ENCODE data around the gene NAT8L. TPM values are rescaled to one million over a fixed set of nuclear protein-coding genes. Genes with fewer than 3 reads are reported as not detected.

The NAT8L gene
- polyA plus RNA-seq, 3 donors, result 0.01 TPM; not detected in 2

DNA sequence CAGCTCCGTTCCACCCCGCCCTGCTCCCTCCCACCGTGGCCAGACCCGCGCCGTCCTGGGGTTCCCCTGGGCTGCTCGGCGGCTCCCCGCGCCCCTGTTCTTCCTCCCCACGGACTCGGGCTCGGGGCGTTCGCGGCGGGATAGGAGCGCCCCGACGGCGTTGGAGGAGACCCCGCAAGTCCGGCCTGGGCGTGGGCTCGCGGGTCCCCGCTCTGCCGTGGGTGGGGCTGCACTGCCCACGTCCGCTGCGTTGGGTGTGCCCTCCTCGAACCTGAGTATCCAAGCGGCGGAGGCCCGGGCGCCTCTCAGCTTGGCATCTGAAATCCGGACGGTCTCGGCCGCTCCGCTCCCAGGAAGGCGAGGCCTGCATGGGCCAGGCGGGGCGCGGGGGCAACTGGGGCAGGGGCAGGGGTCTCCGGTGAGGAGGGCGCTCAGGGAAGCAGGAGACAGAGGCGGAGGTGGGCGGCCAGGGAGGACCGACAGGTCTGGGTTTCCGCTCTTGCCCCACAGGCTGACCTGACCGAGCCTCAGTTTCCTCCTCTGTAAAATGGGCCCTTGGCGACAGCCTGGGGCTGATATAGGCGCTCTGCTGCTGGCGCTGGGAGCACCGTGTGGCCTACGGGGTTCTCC, 12.0 kb upstream of the NAT8L start:
- Histone ChIP-seq H3K4me3 (replicated peaks in 1 of 3; ENCODE audit: low read depth in 2 of 3, low read length in 3 of 3) (no peak overlapping the region), H3K9me3 (replicated peaks in 1 of 2; ENCODE audit: control insufficient read depth in 1 of 2, insufficient read depth in 1 of 2, low read length in 2 of 2) (peaks cover 3 to 5% of the 10 kb centered on the region in 2 donors), H3K4me1 (ENCODE audit: control insufficient read depth in 1 of 2, insufficient read depth in 2 of 2, low read length in 2 of 2) (peaks cover 7 to 10% of the 10 kb centered on the region in 2 donors), H3K36me3 (replicated peaks in 1 of 2; ENCODE audit: control insufficient read depth in 1 of 2, insufficient read depth in 2 of 2, low read length in 2 of 2) (peaks cover 0 to 3% of the 10 kb centered on the region in 2 donors), H3K27ac (ENCODE audit: low read depth in 1 of 2, low read length in 2 of 2) (no peak overlapping the region), H3K79me2 (ENCODE audit: insufficient read depth, low read length) (no peaks in the 10 kb centered on the region), H3K9ac (ENCODE audit: insufficient read depth, low read length, poor library complexity, severe bottlenecking) (no peak overlapping the region), H2AFZ (ENCODE audit: insufficient read depth, low read depth, low read length, poor library complexity, severe bottlenecking) (no peak overlapping the region), H3K4me2 (replicated peaks; ENCODE audit: extremely low read depth, low read length, poor library complexity, severe bottlenecking) (no peak overlapping the region), H3K27me3 (ENCODE audit: control insufficient read depth in 2 of 2, insufficient read depth in 2 of 2, low read length in 2 of 2) (peaks cover 0 to 56% of the 10 kb centered on the region in 2 donors), H4K20me1 (ENCODE audit: insufficient read depth, low read length) (peaks cover 16% of the 10 kb centered on the region)
- intact Hi-C loops (cut with micrococcal nuclease), result no loop called here
- H3K4me1 Mint-ChIP-seq, result peaks cover 3% of the 10 kb centered on the region
- peak overlapping the region in 1 of 2 donors; percentile 51 for H3K4me3 Mint-ChIP-seq
- H3K27ac Mint-ChIP-seq, result no peak overlapping the region
- DNase-seq, result no peak
- H3K27me3 Mint-ChIP-seq (ENCODE audit: low read depth in 3 of 3), result peaks cover 43 to 73% (median 49%) of the 10 kb centered on the region in 3 donors
- 37% methylated on average over 55 of the region's 57 CpGs for WGBS (ENCODE audit: insufficient coverage)
- peaks cover 2 to 10% of the 10 kb centered on the region in 2 donors for H3K36me3 Mint-ChIP-seq
- H3K9me3 Mint-ChIP-seq, result peaks cover 0 to 7% (median 5%) of the 10 kb centered on the region in 7 donors
- TF ChIP-seq, protein P1, sequence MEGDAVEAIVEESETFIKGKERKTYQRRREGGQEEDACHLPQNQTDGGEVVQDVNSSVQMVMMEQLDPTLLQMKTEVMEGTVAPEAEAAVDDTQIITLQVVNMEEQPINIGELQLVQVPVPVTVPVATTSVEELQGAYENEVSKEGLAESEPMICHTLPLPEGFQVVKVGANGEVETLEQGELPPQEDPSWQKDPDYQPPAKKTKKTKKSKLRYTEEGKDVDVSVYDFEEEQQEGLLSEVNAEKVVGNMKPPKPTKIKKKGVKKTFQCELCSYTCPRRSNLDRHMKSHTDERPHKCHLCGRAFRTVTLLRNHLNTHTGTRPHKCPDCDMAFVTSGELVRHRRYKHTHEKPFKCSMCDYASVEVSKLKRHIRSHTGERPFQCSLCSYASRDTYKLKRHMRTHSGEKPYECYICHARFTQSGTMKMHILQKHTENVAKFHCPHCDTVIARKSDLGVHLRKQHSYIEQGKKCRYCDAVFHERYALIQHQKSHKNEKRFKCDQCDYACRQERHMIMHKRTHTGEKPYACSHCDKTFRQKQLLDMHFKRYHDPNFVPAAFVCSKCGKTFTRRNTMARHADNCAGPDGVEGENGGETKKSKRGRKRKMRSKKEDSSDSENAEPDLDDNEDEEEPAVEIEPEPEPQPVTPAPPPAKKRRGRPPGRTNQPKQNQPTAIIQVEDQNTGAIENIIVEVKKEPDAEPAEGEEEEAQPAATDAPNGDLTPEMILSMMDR (IDR thresholded peaks at IDR 0.05), result no peak

DNA sequence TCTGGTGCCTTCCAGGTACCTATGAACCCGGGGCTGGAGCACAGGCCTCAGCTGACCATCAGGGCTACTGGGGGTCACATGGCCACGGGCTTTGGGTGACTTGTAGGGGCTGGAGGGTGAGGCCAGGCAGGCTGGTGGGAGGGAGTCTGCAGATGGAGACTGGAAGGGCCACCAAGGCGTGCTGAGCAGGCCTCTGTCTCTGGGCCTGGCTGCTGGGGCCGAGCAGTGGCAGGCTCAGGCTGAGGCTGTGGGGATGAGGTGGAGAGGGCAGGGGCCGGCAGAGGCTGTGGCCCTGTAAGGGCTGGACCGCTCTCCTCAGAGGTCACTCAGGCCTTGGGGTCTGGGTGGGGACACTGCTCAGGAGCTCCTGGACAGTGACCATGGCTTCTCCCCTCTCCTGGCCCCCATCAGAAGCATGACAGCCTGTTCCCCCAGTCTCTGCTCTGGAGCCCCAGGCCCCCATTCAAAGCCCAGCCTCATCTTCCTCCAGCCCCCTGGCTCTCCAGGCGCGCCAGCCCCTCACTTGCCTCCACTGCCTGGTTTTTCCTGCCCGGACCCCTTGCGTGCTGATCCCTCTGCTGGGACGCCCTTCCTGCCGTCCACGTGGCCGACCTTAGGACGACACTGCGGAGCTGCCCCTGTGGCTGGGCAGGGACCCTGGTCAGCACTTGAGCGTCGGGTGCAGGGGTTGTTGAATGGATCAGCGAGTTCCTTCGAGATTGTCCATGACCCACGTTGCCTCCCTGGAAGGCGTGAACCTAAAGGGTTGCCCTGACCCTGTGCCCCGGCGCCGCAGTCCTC, 11.1 kb upstream of the NAT8L start:
- H3K9me3 Mint-ChIP-seq, result peaks cover 0 to 7% (median 5%) of the 10 kb centered on the region in 7 donors
- no peaks in the 10 kb centered on the region for H3K79me2 ChIP-seq (ENCODE audit: insufficient read depth, low read length)
- TF ChIP-seq, protein P1 (IDR thresholded peaks at IDR 0.05), result no peak
- peaks cover 2 to 10% of the 10 kb centered on the region in 2 donors for H3K36me3 Mint-ChIP-seq
- no peak overlapping the region for H3K9ac ChIP-seq (ENCODE audit: insufficient read depth, low read length, poor library complexity, severe bottlenecking)
- H3K4me2 ChIP-seq (replicated peaks; ENCODE audit: extremely low read depth, low read length, poor library complexity, severe bottlenecking), result no peak overlapping the region
- peaks cover 12% of the 10 kb centered on the region for H4K20me1 ChIP-seq (ENCODE audit: insufficient read depth, low read length)
- peaks cover under 1% of the 10 kb centered on the region for H3K4me1 Mint-ChIP-seq
- intact Hi-C loops (cut with micrococcal nuclease), result no loop called here
- peak overlapping the region in 1 of 7 donors; percentile 52 for H3K27ac Mint-ChIP-seq
- H3K4me3 ChIP-seq (replicated peaks in 1 of 3; ENCODE audit: low read depth in 2 of 3, low read length in 3 of 3), result no peak overlapping the region
- peaks cover 2% of the 10 kb centered on the region in 2 donors for H3K4me1 ChIP-seq (ENCODE audit: control insufficient read depth in 1 of 2, insufficient read depth in 2 of 2, low read length in 2 of 2)
- no peak overlapping the region for H3K4me3 Mint-ChIP-seq
- H3K9me3 ChIP-seq (replicated peaks in 1 of 2; ENCODE audit: control insufficient read depth in 1 of 2, insufficient read depth in 1 of 2, low read length in 2 of 2), result peaks cover 3 to 5% of the 10 kb centered on the region in 2 donors
- WGBS (ENCODE audit: insufficient coverage), result 97% methylated on average over 20 of the region's 25 CpGs
- DNase-seq, result peak in 1 of 3 donors; percentile 2
- H3K27me3 Mint-ChIP-seq (ENCODE audit: low read depth in 3 of 3), result peaks cover 46 to 75% (median 49%) of the 10 kb centered on the region in 3 donors
- no peak overlapping the region for H2AFZ ChIP-seq (ENCODE audit: insufficient read depth, low read depth, low read length, poor library complexity, severe bottlenecking)
- peaks cover 0 to 3% of the 10 kb centered on the region in 2 donors for H3K36me3 ChIP-seq (replicated peaks in 1 of 2; ENCODE audit: control insufficient read depth in 1 of 2, insufficient read depth in 2 of 2, low read length in 2 of 2)
- peaks cover 2 to 60% of the 10 kb centered on the region in 2 donors for H3K27me3 ChIP-seq (ENCODE audit: control insufficient read depth in 2 of 2, insufficient read depth in 2 of 2, low read length in 2 of 2)
- H3K27ac ChIP-seq (ENCODE audit: low read depth in 1 of 2, low read length in 2 of 2), result no peak overlapping the region
